BJ (cell line): Measurements from ENCODE around the gene MRPS10. TPM values are rescaled to one million over a fixed set of nuclear protein-coding genes. Genes with fewer than 3 reads are reported as not detected.
"Not testable (repeated sequence)": the region's sequence is repeated elsewhere in the genome, so short reads cannot be mapped to it uniquely, and the experiment has no call there.

ENCODE experiments used
- CTCF ChIA-PET: fragments of 350-600 bp; formaldehyde crosslinking; extraction: SDS; loops from one replicate; lab custom pipeline; 2021; ENCODE audit warnings: antibody characterized with exemption, inconsistent platforms; lab: Yijun Ruan, JAX
- POLR2A ChIA-PET: fragments of 300-600 bp; sonication (Branson Sonifier 250); formaldehyde crosslinking; extraction: SDS; loops from one replicate; lab custom pipeline; 2021; ENCODE audit warnings: antibody characterized with exemption; lab: Charles Lee
- DNase-seq: peaks from one replicate; pipeline ENCODE4 v3.0.0-alpha.2; 2011; ENCODE audit warnings: low read depth
- H3K27me3 ChIP-seq: 2 replicates; pipeline ENCODE4 v1.6.0; 2011; ENCODE audit warnings: low read length; ENCODE audit not compliant: control insufficient read depth, insufficient read depth
- H3K36me3 ChIP-seq: 2 replicates; pipeline ENCODE4 v1.5.1; 2011; ENCODE audit warnings: low read length; ENCODE audit not compliant: control insufficient read depth, insufficient read depth
- H3K4me3 ChIP-seq: 2 replicates; pipeline ENCODE4 v1.5.1; 2011; ENCODE audit warnings: low read depth, mild to moderate bottlenecking, control low read depth, low read length
- polyA plus RNA-seq: library from polyadenylated mRNA; depleted of rRNA; stranded (reverse); fragments of >200 nt; gene quantifications from 2 replicates; pipeline ENCODE4 v1.2.3, GENCODE V29; 2011
- TF ChIP-seq, protein P1 (sequence below): IDR thresholded peaks from 2 replicates; pipeline ENCODE4 v1.5.1; 2011; ENCODE audit warnings: low read depth, mild to moderate bottlenecking, control low read depth, inconsistent platforms, low read length, moderate library complexity; ENCODE audit not compliant: insufficient read depth

MRPS10 gene
- polyA plus RNA-seq, 1 experiment, result 26.4 TPM

DNA sequence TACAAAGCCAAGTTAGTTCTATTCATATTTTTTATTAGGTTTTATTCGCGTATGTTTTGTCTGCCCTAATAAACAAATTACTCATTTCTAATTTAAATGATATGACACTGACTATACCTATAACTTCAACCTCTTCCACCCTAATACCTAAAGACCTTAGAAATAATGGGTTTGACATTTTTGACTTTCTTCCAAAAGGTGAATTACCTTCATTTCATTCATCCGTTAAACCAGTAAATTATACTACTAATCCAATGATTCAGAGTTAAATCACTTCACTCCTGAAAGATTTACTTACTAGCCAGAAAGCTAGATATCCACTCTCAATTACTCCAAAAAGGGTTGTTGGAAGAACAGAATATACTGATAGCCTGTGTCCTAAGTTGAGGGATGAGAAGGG, 5.2 kb downstream of the MRPS10 start:
- ChIA-PET POLR2A (no interaction called here), CTCF (interaction anchor here (0.5 to 4.9 kb wide), 5 partner anchors 10 to 426 kb away, joined by 3 to 49 read pairs (median 13); no protein-coding TSS in a partner anchor)
- Histone ChIP-seq H3K36me3 (peaks cover 12% of the 10 kb centered on the region), H3K4me3 (no peak overlapping the region), H3K27me3 (no peaks in the 10 kb centered on the region)
- TF ChIP-seq, protein P1, sequence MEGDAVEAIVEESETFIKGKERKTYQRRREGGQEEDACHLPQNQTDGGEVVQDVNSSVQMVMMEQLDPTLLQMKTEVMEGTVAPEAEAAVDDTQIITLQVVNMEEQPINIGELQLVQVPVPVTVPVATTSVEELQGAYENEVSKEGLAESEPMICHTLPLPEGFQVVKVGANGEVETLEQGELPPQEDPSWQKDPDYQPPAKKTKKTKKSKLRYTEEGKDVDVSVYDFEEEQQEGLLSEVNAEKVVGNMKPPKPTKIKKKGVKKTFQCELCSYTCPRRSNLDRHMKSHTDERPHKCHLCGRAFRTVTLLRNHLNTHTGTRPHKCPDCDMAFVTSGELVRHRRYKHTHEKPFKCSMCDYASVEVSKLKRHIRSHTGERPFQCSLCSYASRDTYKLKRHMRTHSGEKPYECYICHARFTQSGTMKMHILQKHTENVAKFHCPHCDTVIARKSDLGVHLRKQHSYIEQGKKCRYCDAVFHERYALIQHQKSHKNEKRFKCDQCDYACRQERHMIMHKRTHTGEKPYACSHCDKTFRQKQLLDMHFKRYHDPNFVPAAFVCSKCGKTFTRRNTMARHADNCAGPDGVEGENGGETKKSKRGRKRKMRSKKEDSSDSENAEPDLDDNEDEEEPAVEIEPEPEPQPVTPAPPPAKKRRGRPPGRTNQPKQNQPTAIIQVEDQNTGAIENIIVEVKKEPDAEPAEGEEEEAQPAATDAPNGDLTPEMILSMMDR, result no peak
- no peak for DNase-seq

DNA sequence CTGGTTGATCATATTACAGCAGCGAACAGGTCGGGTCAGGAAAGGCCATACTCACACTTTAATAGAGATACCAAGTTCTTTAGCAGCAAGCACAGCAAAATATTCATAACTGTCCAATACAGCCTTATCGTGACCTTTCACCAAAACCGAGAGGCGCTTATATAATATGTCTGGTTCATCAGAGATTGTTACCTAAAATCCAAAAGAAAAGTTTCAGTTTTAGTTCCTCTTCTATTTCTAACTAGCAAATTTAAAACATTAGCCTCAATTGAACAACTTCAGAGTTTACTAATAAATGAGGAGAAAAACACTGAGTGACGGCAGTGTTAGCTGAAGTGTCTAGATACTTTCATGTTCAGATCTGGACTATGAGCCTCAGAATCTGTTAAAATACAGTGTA, 5.9 kb downstream of the MRPS10 start:
- CTCF ChIA-PET, result interaction anchor here (1.0 to 3.4 kb wide), 2 partner anchors 9 to 135 kb away, joined by 4 to 42 read pairs; no protein-coding TSS in a partner anchor
- Histone ChIP-seq H3K27me3 (no peaks in the 10 kb centered on the region), H3K4me3 (no peak overlapping the region), H3K36me3 (peaks cover 12% of the 10 kb centered on the region)
- DNase-seq, result no peak
- TF ChIP-seq, protein P1, result no peak
- POLR2A ChIA-PET, result interaction anchor here (0.5 kb wide), 1 partner anchor 23 kb away, joined by 4 read pairs; no protein-coding TSS in a partner anchor

DNA sequence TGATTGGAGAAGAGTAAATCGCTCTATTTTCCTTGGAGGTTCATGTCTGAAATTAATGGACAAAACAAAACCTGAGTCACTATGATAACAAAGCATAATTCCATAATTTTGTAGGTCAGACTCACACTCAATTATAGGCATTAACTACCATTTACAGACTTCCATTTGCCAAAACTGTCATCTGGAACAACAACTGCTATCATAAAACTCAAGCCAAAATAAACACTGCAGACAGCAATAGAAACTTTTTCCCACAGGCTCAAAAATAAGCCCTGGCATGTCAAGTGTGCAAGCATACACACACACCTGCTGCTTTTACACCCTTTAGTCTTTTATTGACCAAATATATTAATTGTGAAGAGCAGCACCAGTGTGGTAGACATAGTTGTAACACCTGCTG, 7.1 kb downstream of the MRPS10 start:
- H3K36me3 ChIP-seq, result peaks cover 12% of the 10 kb centered on the region
- no peaks in the 10 kb centered on the region for H3K27me3 ChIP-seq
- no peak overlapping the region for H3K4me3 ChIP-seq

DNA sequence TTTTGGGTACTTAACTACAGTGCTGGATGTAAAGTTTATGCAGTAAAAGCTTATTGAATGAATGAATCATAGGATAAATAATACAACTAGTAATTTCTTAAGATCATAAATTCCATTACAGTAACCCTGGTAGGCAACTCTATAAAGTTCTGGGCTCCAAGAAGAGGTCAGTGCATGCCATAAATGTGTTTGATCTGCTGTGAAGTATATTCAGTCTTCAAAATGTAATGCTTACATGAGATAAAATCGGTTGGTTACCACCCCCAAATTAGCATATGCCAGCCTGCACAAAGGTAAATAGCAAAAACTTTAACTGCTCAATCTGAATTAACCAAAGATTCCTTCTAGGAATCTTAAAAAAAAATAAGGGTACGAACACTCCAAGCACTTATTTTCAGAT, 10.1 kb downstream of the MRPS10 start:
- CTCF ChIA-PET, H3K36me3 ChIP-seq, POLR2A ChIA-PET, DNase-seq, H3K4me3 ChIP-seq, H3K27me3 ChIP-seq: not testable (repeated sequence)

More for the DNA sequence above, 7.1 kb downstream of the MRPS10 start:
- TF ChIP-seq, protein P1, result no peak
- no peak for DNase-seq
- ChIA-PET POLR2A (no interaction called here), CTCF (no interaction called here)

DNA sequence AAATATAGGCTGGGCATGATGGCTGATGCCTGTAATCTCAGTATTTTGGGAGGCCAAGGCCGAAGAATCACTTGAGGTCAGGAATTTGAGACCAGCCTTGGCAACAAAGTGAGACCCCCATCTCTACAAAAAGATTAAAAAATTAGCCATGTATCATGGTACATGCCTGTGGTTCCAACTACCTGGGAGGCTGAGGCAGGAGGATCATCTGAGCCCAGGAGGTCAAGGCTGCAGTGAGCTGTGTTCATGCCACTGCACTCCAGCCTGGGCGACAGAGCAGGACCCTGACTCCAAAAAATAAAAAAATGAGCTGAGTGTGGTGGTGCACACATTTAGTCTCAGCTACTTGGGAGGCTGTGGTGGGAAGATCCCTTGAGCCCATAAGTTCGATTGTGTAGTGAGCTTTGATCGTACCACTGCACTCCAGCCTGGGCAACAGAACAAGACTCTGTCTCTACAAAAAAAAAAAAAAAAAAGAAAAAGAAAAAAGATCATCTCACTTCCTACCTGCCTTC, 12.8 kb downstream of the MRPS10 start:
- TF ChIP-seq, protein P1, result no peak
- POLR2A ChIA-PET, result no interaction called here
- H3K4me3 ChIP-seq, result no peak overlapping the region
- H3K27me3 ChIP-seq, result no peaks in the 10 kb centered on the region
- peaks cover 5% of the 10 kb centered on the region for H3K36me3 ChIP-seq
- DNase-seq, result no peak
- CTCF ChIA-PET, result interaction anchor here (0.5 to 5.5 kb wide), 3 partner anchors 9 to 130 kb away, joined by 3 to 42 read pairs (median 5); no protein-coding TSS in a partner anchor
